Endothelial cell of umbilical vein (primary cell): ENCODE data around the gene RARRES1. TPM values are rescaled to one million over a fixed set of nuclear protein-coding genes. Genes with fewer than 3 reads are reported as not detected.

Source experiments
- BruUV-seq: library from RNA; stranded (reverse); fragments of 400-500 nt; replicated peaks from 2 replicates; lab custom pipeline; 2021; lab: Mats Ljungman, UMichigan
- CTCF ChIA-PET: fragments of 300-600, 350-600 bp; sonication (Branson Sonifier 250); formaldehyde crosslinking; loops from one replicate; lab custom pipeline; 2021; ENCODE audit warnings: antibody characterized with exemption, inconsistent platforms; lab: Charles Lee
- POLR2A ChIA-PET: fragments of 300-600, 350-600 bp; sonication (Branson Sonifier 250); formaldehyde crosslinking; loops from one replicate; lab custom pipeline; 2021; ENCODE audit warnings: antibody characterized with exemption, inconsistent platforms; lab: Charles Lee
- DNase-seq: peaks from one replicate; pipeline ENCODE4 v3.0.0-alpha.2; 2011; ENCODE audit warnings: low read depth, low spot score
- FAIRE-seq: peaks from 2 replicates; lab custom pipeline; 2011; peaks lifted over from hg19 to GRCh38; lab: Jason Lieb, UNC
- H2AFZ ChIP-seq: 2 replicates; pipeline ENCODE4 v1.6.0; 2012; ENCODE audit warnings: low read depth, low read length, control low read depth, inconsistent platforms
- H3K27ac ChIP-seq: 2 replicates; pipeline ENCODE4 v1.5.1; 2011; ENCODE audit warnings: low read depth, mild to moderate bottlenecking, control low read depth, low read length, moderate library complexity; ENCODE audit not compliant: insufficient read depth
- H3K27me3 ChIP-seq, 2 experiments: 2 replicates each; pipeline versions ENCODE4 v1.6.0 to v1.6.1; 2011; ENCODE audit warnings: low read length in 2 of 2, mixed read lengths in 1 of 2; ENCODE audit not compliant: control insufficient read depth in 2 of 2, insufficient read depth in 2 of 2
- H3K36me3 ChIP-seq, 2 experiments: 2 replicates in 1 of 2; 3 replicates in 1 of 2; pipeline ENCODE4 v1.5.1; 2011; ENCODE audit warnings: low read length in 2 of 2, mild to moderate bottlenecking in 1 of 2, moderate library complexity in 1 of 2; ENCODE audit not compliant: control insufficient read depth in 2 of 2, insufficient read depth in 2 of 2; ENCODE audit errors: extremely low read depth in 1 of 2
- H3K4me1 ChIP-seq: 3 replicates; pipeline ENCODE4 v1.5.1; 2011; ENCODE audit warnings: mild to moderate bottlenecking, low read length; ENCODE audit not compliant: control insufficient read depth, insufficient read depth; ENCODE audit errors: extremely low read depth
- H3K4me2 ChIP-seq: 2 replicates; pipeline ENCODE4 v1.6.1; 2011; ENCODE audit warnings: low read length, control low read depth, mixed read lengths; ENCODE audit not compliant: insufficient read depth
- H3K4me3 ChIP-seq, 3 experiments: fragments of 200-600 bp in 1 of 3; sonication (generic), shearing (Covaris generic) in 1 of 3; replicated peaks in 1 of 3; 2 replicates each; pipeline ENCODE4 v1.5.1; 2011 to 2016; ENCODE audit warnings: control low read depth in 3 of 3, low read length in 3 of 3, mild to moderate bottlenecking in 2 of 3, inconsistent platforms in 1 of 3, low read depth in 1 of 3, moderate library complexity in 1 of 3; ENCODE audit not compliant: insufficient read depth in 1 of 3
- H3K79me2 ChIP-seq: 2 replicates; pipeline ENCODE4 v1.6.0; 2012; ENCODE audit warnings: low read length, inconsistent platforms; ENCODE audit not compliant: control insufficient read depth, insufficient read depth
- H3K9ac ChIP-seq: replicated peaks from 2 replicates; pipeline ENCODE3; 2011; ENCODE audit warnings: low read length, control low read depth; ENCODE audit not compliant: insufficient read depth; ENCODE audit errors: extremely low read depth
- H3K9me1 ChIP-seq: replicated peaks from 3 replicates; pipeline ENCODE4 v1.6.0; 2011; ENCODE audit warnings: mild to moderate bottlenecking, low read length; ENCODE audit not compliant: control insufficient read depth, insufficient read depth; ENCODE audit errors: extremely low read depth
- H3K9me3 ChIP-seq: replicated peaks from 2 replicates; pipeline ENCODE4 v1.5.1; 2012; ENCODE audit warnings: low read length, inconsistent platforms; ENCODE audit not compliant: control insufficient read depth, insufficient read depth
- H4K20me1 ChIP-seq: replicated peaks from 2 replicates; pipeline ENCODE3; 2011; ENCODE audit warnings: mild to moderate bottlenecking, low read length; ENCODE audit not compliant: control insufficient read depth, insufficient read depth; ENCODE audit errors: extremely low read depth
- FOS ChIP-seq: IDR thresholded peaks from 2 replicates; pipeline ENCODE4 v1.6.1; 2011; ENCODE audit warnings: mild to moderate bottlenecking, low read length, moderate library complexity, borderline replicate concordance; ENCODE audit not compliant: insufficient read depth
- GATA2 ChIP-seq: IDR thresholded peaks from 2 replicates; pipeline ENCODE4 v1.7.0; 2011; ENCODE audit warnings: low read depth, mild to moderate bottlenecking, moderate library complexity, mixed read lengths, low read length; ENCODE audit not compliant: insufficient read length, insufficient read depth
- JUN ChIP-seq: IDR thresholded peaks from 2 replicates; pipeline ENCODE4 v1.6.1; 2011; ENCODE audit warnings: borderline replicate concordance, low read depth; ENCODE audit not compliant: insufficient read length, insufficient read depth
- MYC ChIP-seq: IDR thresholded peaks from one replicate; pipeline ENCODE4 v1.6.1; 2011; ENCODE audit warnings: mild to moderate bottlenecking, low read depth, low read length
- POLR2AphosphoS5 ChIP-seq: IDR thresholded peaks from 2 replicates; pipeline ENCODE4 v1.6.1; 2012; ENCODE audit warnings: low read depth, mild to moderate bottlenecking, control low read depth, low read length, moderate library complexity; ENCODE audit not compliant: insufficient read depth
- dilution Hi-C: fragments of 300-500 bp; cut with MboI; formaldehyde crosslinking; loops from one replicate; pipeline ENCODE4 v1.15.0; 2019; ENCODE audit warnings: low sequenced_read_pairs; ENCODE audit not compliant: extremely low pct_ligation_motif_present
- intact Hi-C: fragments of 100-400 bp; cut with micrococcal nuclease; formaldehyde crosslinking; loops from one replicate; pipeline ENCODE4 v1.10.0; 2022
- polyA plus RNA-seq, 4 experiments: library from polyadenylated mRNA; depleted of rRNA in 3 of 4; stranded (reverse) in 3 of 4; unstranded in 1 of 4; fragments of >200 nt; gene quantifications; 2 replicates each; pipeline versions ENCODE4 v1.2.1 to v1.2.3, GENCODE V29; 2011 to 2012; ENCODE audit warnings: missing spikeins in 1 of 4
- total RNA-seq: library from RNA; stranded (reverse); gene quantifications from 2 replicates; pipeline ENCODE4 v1.2.3, GENCODE V29; 2021
- TF ChIP-seq, protein P1 (sequence below): IDR thresholded peaks from 2 replicates; pipeline ENCODE4 v1.6.1; 2011; ENCODE audit not compliant: insufficient read depth, insufficient read length

Gene RARRES1
- total and polyA plus RNA-seq, 2 donors (not counting 3 experiments of a cell fraction or from before 2014, with no cell fraction given), result 0.98 to 1.5 TPM

- no peaks in the 10 kb centered on the region for H3K9me1 ChIP-seq
- no peaks in the 10 kb centered on the region for H3K79me2 ChIP-seq
- H2AFZ ChIP-seq, result no peak overlapping the region
- dilution Hi-C loops (no loop called here), intact Hi-C loops (loop anchor here (2.0 to 10.0 kb wide), 2 partner anchors 16 to 1046 kb away; no protein-coding TSS in a partner anchor)
- CTCF ChIA-PET, result interaction anchor here (0.8 to 4.7 kb wide), 10 partner anchors 9 to 73 kb away, joined by 3 to 34 read pairs (median 6); partner anchors contain the start of gene LXN
- peak overlapping the region; percentile 13 for H3K27ac ChIP-seq
- no TSS peak for BruUV-seq
- DNase-seq, result peak; percentile 95
- no peak overlapping the region for H3K4me3 ChIP-seq
- H4K20me1 ChIP-seq, result no peaks in the 10 kb centered on the region
- peaks cover 38% of the 10 kb centered on the region for H3K4me1 ChIP-seq
- TF ChIP-seq POLR2AphosphoS5 (peak; percentile 43), JUN (peak; percentile 17), MYC (no peak), FOS (peak; percentile 43), GATA2 (peak; percentile 26)
- TF ChIP-seq, protein P1, sequence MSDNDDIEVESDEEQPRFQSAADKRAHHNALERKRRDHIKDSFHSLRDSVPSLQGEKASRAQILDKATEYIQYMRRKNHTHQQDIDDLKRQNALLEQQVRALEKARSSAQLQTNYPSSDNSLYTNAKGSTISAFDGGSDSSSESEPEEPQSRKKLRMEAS, result no peak
- no peaks in the 10 kb centered on the region for H3K27me3 ChIP-seq
- H3K4me2 ChIP-seq, result peak overlapping the region; percentile 30
- POLR2A ChIA-PET, result interaction anchor here (0.7 to 1.0 kb wide), 3 partner anchors 16 to 19 kb away, joined by 3 to 6 read pairs (median 4); no protein-coding TSS in a partner anchor
- H3K9ac ChIP-seq, result no peak overlapping the region
- H3K36me3 ChIP-seq, result no peaks in the 10 kb centered on the region
- no peaks in the 10 kb centered on the region for H3K9me3 ChIP-seq
- FAIRE-seq, result peak; percentile 55
Measured at GRCh38 chr3:158718490-158719170, 13.6 kb downstream of the RARRES1 start.
